GM20431 (cell line): ENCODE data around the gene ROMO1.

Experiments used
- in situ Hi-C: fragments of 300-500 bp; cut with MseI, MboI; formaldehyde crosslinking; loops from one replicate; pipeline ENCODE4 v1.15.0; 2020; ENCODE audit warnings: low sequenced_read_pairs; ENCODE audit not compliant: unreplicated experiment

Gene ROMO1

DNA sequence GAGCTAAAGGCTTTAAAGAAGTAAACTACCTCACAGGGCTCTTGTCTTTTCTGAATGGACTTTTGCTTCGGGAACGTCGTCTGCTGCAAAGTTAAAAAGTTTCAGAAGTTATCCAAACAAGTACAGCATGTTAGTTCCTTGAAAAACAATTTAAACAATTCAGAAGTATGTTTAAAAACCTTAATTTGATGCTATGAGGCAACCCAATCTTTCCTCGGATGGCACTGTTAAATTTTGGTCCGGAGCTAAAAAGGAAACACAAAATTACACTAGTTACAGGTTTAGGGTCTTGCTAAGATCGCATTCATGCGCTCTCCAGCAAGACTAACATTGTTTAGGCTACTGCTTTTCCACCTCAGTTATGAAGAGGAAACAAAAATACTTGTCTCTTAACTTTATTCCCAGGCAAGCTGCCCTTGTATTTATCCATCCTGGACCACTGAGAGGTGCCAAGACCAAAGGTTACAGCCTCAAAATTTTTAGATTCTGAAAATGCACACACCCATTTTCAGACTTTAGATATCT is 30.1 kb downstream of the ROMO1 start:
- in situ Hi-C loops: no loop called here

DNA sequence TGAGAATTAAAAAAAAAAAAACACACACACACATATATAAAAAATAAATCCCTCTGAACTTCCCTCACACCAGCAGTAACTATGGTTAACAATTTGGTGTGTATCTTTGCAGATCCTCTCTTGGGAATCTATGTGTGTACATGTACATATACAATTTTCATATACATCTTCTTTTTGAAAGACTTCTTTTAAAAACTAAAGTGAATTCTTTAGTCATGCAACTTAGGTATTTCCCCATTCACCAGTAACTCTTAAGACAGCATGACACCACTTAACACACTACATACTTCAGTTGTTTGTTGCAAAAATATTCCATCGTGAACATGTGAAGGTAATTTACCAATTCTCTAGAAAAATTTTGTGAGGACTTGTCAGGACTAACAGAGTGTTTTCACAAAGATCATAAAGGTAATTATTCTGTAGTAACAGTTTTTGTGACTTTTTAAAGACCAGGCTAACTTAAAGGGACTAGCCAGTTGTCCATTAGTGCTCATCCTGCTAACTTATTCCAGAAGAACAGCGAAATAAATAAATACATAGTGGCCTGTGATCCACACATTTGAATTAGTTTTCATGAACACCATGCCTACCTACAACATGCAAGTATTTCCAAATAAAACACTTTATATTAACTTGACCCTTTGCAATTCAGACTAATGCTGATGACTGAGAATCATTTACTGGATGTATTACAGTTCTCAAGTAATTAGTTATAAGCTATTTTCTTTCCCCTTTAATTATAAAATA is 30.8 kb downstream of the ROMO1 start:
- in situ Hi-C loops: no loop called here

DNA sequence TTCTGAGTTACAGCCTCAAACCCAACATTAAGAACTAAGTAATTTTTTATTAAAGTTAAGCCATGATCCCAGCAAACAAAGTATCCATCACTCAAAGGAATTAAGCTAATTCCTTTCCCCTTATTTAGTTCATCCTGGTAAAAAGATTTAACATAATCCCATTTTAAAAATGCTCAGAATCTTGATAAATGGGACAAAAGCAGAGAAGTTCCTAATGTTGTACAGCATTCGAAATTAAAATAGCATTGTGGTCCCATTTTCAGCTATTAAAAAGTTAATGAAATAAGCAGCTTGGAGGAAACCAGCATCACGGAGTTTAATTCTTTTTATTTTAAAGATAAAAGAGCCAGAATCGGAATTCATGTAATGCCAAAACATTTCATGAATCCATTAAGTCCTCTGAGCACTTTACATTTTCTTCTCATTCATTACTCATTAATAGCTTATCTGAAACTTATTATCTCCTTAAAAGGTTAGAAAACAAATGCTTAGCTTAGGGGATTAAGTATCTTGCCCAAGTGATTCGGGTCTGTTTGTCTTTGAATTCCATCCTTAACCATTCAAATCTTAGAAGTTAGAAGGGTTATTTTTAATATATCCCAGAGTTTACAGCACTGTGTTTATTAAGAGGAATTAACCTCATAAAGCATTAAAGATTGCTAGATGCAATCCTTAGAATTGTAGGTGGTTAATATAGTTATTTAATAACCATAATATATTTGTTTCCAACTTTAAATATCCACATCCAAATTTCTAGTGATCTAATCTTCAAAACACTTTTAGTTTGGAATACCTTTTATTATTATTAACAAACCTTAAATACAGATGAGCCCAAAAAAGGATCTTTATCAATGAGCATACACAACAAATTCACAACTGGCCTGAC is 31.6 kb downstream of the ROMO1 start:
- in situ Hi-C loops: no loop called here

DNA sequence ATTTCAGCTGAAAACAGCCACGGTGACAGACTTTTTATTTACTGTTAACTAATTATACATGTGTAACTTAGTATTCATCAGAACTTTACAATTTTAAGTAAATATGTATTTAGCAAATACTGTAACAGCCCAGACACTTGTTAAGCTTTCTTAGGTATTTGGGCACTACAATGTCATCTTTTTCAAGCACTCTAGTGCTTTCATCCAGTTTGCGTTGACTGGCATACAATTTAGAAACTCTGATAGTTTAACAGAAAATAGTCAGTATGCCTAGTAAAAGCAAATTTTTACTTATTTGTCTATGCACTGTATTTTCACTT is 32.2 kb downstream of the ROMO1 start:
- in situ Hi-C loops: no loop called here

DNA sequence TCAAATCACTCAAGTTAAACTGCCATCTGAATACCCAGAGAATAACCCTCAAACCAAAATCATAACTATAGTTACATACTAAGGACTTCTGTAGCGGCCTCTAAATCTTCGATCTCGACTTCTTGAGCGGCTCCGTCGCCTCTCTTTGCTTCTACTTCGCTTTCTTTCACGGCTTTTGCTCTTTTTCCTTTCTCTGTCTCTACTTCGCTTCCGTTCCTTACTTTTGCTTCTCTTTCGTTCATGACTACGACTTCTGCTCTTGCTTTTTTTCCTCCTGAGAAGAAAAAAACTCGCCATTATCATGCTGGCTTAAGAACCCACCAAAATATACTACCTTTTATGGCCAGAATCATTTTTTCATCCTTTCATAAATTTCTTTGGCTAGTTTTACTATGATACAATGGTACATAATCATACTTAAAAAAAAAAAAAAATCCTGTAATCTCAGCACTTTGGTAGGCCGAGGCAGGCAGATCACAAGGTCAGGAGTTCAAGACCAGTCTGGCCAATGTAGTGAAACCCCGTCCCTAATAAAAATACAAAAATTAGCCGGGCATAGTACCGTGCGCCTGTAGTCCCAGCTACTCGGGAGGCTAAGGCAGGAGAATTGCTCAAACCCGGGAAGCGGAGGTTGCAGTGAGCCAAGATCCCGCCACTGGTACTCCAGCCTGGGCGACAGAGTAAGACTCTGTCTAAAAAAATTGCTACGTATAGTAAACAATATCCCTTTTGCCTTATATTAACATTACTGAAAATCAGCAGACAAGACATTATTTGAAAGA is 32.8 kb downstream of the ROMO1 start:
- in situ Hi-C loops: no loop called here

DNA sequence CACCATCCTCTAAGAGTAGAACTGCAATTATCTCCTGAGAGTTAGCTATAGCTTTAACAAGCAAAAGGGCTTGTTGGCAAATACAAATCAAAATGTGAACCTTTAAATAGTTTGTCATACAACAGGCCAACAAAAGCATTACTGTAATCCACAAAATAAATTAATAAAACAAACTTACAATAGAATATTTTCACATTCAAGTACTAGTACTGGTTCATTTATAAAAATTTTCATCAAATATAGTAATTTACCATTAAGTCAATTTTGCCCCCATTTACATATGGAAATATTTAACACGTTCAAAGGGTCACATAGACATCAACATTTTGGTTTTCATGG is 33.4 kb downstream of the ROMO1 start:
- in situ Hi-C loops: no loop called here

DNA sequence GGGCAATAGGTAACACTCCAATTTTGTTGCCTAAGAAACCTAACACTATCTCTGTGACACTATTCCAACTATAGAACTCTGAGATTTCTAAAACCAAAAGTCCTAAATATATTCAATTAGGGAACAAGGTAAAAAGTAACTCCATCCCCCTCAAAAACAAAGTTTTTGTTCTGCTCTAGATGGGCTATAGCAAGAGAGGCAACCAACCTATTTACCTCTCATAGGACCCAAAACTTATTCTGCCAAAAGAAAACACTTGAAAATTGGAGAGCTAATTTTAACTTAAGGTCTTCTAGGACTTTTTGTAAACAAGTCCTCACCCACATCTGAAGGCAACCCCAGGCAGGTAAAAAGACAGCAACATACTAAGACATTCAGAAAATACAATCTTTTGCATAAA is 35.2 kb downstream of the ROMO1 start:
- in situ Hi-C loops: no loop called here

DNA sequence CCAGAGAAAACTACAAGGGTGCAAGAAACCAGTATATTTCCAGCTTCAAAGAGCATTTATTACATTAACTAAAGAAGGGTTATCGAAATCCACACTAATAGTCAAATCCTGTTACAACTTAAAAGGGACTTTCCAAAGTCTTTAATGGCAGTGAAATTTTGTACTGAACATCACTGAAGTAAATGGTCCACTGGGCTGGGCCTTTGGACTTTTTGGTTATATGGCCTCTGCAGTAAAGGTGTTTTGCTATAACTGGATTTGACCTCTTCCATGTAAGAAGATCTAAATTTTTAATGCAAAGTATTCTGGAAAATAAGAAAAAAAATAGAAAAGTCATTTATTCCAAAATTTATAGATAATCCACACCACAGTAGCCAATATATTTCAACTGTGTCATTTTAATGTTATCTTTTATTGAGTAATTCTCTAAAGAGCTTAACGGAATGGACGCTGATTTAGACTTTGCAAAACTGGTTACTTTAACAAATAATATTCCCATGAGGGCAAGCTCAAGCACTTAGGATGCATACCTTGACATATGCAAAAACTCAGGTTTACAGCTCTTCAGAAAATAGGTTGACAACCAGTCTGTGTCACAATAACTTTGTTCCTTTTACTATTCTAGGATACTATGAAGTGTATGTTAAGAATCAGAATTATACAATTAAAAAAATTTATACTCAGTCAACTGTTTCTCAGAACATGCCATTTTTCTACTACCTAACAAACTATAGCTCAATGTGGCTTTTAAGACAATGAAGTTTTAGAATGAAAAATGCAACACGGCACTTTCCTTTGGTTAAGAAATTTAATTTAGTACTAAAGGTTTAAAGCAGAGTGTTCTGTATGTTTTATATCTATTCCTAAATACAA is 35.8 kb downstream of the ROMO1 start:
- in situ Hi-C loops: no loop called here

DNA sequence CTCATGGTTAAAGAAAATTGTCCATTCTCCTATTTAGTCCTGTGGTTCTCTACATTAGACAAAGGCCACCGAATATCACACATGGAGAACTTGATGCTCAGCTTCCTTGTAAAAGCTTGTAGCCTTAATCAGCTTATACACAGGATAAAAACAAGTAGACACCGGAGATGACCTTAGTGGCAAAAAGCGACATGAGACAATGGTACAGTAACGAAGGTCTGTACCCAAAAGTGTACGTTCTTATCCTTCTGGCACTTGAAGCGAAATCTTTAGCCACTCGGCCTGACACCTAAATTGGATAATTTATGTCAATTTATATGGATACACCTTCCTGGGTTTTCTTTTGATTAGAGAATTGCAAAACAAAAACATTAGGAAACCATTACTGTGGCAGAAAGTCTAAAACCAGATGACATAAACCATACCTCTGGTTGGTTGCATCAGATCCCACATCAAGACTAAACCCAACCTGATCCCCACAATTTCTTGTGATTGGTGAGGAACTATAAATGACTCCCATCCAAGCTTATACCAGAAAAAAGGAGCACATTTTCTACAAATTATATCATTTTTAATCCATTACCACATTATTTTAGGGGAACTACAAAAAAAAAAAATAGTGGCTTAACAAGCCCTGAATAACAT is 36.7 kb downstream of the ROMO1 start:
- in situ Hi-C loops: no loop called here

DNA sequence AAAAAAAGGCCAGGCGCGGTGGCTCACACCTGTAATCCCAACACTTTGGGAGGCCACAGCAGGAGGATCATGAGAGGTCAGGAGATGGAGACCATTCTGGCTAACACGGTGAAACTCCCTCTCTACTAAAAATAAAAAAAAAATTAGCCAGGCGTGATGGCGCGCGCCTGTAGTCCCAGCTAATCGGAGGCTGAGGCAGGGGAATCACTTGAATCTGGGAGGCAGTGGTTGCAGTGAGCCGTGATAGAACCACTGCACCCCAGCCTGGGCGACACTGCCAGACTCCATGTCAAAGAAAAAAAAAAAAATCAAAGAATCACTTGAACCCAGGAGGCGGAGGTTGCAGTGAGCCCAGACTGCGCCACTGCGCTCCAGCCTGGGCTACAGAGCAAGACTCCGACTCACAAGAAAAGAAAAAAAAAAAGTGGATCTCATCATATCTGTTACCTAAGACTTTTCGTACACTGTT is 38.7 kb downstream of the ROMO1 start:
- in situ Hi-C loops: no loop called here

DNA sequence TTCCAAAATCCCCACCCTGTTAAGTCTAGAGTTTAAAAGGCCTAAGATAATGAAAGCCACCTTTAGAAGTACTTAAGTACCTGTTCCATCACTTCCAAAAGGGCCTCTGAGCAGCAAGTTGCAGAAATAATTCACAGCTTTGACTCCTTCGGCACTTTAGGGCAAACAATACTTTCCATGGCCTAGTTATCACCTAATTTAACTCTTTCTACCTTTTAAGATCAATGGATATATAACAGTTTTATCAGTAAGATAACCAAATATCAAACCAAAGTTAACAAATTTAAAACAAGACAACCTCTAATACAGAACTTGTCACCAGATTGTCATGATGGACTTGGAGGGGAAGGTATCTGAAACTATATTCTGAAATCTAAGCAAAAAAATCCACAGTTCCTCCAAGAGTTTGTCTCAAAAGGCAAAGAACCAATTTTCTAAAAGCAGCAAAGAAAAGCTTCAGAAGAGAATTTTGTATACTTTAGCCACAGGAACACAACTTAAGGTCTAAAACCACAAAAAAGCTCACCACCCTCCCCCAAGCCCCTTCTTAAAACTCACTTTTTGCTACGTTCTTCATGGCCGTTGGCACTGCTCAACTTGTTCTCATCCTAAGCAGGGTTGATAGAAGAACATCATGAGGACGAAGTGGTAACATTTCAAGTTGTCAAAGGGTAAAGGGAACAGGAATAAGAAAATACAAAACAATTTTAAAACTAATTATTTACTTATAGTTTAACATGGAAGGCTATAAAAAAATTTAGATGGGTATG is 39.4 kb downstream of the ROMO1 start:
- in situ Hi-C loops: no loop called here

DNA sequence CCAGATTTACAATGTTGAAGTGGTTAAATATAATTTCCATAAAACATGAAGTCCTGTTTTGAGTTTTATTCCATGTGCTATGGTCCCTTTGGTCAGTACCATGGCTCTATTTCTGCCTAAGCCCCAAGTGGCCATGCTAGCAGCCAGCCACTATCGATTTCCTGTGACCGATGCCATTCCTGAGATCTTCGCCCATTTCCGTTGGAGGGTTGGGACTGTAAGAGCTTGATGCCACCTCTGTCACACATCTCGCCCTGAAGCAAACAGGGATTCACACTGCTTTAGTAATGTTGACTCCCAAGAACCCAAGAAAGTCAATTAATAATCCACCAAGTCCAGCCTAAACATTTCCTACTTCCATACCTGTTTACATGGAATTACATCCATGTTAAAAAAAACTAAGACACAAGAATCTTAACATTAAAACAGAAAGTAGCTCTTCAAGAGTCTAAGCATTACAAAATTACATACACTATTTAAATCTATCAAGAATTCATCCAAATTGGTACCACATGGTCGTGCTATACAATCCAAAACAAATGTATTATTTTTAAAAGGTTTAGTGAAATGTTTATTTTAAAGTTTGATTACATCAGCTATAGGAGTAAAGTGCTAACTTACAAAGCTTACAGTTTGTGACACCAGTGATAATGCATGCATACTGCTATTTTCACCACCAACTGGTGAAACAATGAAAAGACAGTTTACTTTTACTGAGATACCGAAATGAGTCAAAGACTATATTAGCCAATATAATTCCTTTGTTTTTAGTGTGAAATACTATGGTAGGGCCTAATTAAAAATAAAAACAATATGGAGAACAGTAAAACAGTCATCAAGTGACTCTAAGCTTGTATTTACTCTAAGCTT is 40.3 kb downstream of the ROMO1 start:
- in situ Hi-C loops: no loop called here

DNA sequence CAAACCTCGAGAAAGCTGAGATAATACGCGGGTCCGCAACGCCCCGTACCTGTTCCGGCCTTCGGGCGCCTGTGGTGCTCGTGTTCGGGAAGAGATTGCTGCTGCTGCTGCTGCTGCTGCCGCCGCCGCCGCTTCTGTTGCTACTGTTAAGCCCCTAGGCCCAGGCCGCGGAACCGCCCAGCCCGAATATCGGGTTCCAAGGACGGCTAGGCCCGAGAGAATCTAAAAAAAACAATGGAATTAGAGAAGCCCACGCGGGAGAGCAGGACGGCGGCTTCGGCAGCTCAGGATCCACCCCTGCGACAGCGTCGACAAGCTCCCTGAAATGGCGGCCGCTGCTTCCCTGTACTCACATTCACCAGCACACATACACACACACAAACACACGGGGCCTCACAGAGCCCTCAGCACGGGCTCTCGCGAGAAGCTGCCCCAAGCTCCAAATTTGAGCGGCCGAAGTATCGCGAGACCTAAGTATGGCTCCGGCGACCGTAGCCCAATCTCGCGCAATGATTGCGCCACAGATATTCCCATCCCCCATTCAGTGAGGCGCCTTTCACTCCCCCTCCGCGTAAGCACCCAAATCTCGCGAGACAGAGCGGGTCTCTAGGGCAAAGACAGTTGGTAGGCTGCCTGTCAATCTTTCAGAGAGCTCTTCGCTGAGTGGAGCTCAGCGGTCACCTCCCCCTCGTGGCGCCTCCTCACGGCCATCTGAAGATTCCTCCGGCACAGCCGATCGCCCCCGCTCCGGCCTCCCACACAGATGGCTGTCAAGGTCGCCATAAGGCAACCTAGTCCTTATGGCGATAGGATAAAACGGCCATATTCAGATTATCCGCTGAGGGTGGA is 42.9 kb downstream of the ROMO1 start, which contains the start of gene RBM39:
Gene RBM39 (minus strand): TSS at position 369 of the 849 bp plus-strand sequence. CDS start 1,386 bp downstream, outside the sequence.
- in situ Hi-C loops: no loop called here

DNA sequence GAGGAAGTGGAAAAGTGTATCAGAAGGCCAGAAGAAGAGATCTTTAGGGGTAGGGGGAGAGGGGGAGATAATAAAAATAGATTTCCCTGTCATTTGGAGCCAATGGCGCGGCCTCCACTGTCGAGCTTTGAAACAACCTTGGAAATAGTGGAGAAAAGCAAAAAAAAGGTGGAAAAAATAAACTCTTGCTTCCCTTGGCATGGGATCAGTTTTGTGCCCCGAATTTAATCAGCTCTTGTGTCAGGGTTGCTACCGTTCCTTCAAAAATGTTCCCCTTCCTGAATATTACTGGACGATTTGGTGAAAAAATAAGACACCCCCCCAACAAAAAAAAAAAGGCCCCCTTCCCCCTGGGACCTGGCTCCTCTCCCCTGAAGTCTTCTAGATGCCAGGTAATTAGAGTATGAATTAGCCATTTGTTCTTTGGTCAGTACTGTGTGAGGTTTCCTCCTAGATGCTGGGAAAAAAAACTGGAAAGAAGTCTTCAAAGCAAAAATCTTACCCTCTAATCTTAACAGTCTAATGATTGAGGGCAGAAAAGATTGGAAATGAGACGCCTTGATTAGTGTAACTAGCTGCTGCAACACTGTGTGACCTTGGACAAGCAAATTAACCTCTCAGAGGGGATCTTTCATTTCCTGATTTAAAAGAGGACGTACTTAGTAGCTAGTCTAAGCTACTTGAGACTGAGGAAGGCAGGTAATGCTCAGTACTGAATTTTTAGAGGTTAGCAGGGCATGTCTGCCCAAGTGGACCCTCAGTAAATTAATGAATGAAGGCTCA is 43.7 kb downstream of the ROMO1 start:
- in situ Hi-C loops: no loop called here

DNA sequence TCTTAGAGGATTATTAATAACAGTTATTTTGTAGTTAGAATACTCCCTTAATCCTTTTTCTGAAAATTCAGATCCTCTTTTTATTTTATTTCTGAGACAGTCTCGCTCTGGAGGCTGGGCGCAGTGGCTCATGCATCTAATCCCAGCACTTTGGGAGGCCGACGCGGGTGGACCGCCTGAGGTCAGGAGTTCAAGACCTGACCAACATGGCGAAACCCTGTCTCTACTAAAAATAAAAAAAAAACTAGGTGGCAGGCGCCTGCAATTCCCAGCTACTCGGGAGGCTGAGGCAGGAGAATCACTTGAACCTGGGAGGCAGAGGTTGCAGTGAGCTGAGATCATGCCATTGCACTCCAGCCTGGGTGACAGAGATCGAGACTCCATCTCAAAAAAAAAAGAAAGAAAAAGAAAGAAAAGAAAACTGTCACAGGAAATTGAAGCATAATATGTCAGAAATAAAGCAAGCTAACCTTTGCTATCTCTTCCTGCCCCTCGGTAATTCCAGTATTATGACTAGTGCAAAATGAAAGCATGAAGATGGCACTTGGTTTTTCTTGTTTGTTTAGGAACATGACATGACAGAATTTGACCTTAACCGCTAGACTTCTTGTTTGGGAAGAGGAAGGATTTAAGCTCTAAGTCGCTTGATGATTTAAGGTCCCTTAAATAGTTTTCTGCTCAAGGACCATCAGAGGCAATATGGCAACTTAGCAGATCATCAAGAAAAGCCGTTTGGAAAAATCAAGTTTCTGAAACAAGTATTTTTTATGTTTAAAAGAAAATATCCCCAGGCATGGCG is 44.7 kb downstream of the ROMO1 start:
- in situ Hi-C loops: no loop called here
